Measurements from ENCODE around the gene PTK6. TPM values are rescaled to one million over a fixed set of nuclear protein-coding genes. Genes with fewer than 3 reads are reported as not detected.

The PTK6 gene
- total and polyA plus RNA-seq, 2 of the 13 experiments (the other 11 are each of a cell fraction or from before 2014, with no cell fraction given): 0.08 TPM; not detected in 1

GRCh38 chr20:63574829-63575743 is 37.9 kb upstream of the PTK6 start (continued):
- TF ChIP-seq KLF13 (CRISPR knock-in tag; IDR thresholded peaks at IDR 0.05): no peak
- TF ChIP-seq TFAP4 (IDR thresholded peaks at IDR 0.05; ENCODE audit: borderline replicate concordance, low read depth): no peak
- TF ChIP-seq ZNF136 (CRISPR knock-in tag; IDR thresholded peaks at IDR 0.05; ENCODE audit: low read depth): no peak
- TF ChIP-seq ZNF597 (CRISPR knock-in tag; IDR thresholded peaks at IDR 0.05): no peak
- TF ChIP-seq GFI1 (CRISPR knock-in tag; IDR thresholded peaks at IDR 0.05; ENCODE audit: borderline replicate concordance): no peak
- no peak; the same call in 1 of the 2 replicates for TF ChIP-seq ZNF574 (CRISPR knock-in tag; IDR thresholded peaks at IDR 0.05)
- no peak for TF ChIP-seq ZUFSP (CRISPR knock-in tag; IDR thresholded peaks at IDR 0.05; ENCODE audit: borderline replicate concordance)
- TF ChIP-seq ZNF552 (CRISPR knock-in tag; IDR thresholded peaks at IDR 0.05; ENCODE audit: borderline replicate concordance): no peak
- TF ChIP-seq CHD2 (IDR thresholded peaks at IDR 0.05; ENCODE audit: low read depth, low read length): no peak
- peak; percentile 83 for TF ChIP-seq HNF1B (CRISPR knock-in tag; IDR thresholded peaks at IDR 0.05)
- TF ChIP-seq ZNF263 (CRISPR knock-in tag; IDR thresholded peaks at IDR 0.05): no peak; the same call in 1 of the 2 replicates
- TF ChIP-seq RFX3 (CRISPR knock-in tag; IDR thresholded peaks at IDR 0.05): no peak
- TF ChIP-seq ZNF20 (CRISPR knock-in tag; IDR thresholded peaks at IDR 0.05): no peak
- TF ChIP-seq ATAD3A (CRISPR knock-in tag; IDR thresholded peaks at IDR 0.05): no peak
- TF ChIP-seq ZBTB46 (CRISPR knock-in tag; IDR thresholded peaks at IDR 0.05; ENCODE audit: borderline replicate concordance): no peak
- peak; percentile 73; the same call in 1 of the 2 replicates for TF ChIP-seq ZNF563 (CRISPR knock-in tag; IDR thresholded peaks at IDR 0.05)
- no peak for TF ChIP-seq IKZF4 (CRISPR knock-in tag; IDR thresholded peaks at IDR 0.05; ENCODE audit: borderline replicate concordance, low read depth, not compliant biosample characterization)

Data from HepG2 (cell line).